Measurements from ENCODE around the gene LCE2D.

DNA sequence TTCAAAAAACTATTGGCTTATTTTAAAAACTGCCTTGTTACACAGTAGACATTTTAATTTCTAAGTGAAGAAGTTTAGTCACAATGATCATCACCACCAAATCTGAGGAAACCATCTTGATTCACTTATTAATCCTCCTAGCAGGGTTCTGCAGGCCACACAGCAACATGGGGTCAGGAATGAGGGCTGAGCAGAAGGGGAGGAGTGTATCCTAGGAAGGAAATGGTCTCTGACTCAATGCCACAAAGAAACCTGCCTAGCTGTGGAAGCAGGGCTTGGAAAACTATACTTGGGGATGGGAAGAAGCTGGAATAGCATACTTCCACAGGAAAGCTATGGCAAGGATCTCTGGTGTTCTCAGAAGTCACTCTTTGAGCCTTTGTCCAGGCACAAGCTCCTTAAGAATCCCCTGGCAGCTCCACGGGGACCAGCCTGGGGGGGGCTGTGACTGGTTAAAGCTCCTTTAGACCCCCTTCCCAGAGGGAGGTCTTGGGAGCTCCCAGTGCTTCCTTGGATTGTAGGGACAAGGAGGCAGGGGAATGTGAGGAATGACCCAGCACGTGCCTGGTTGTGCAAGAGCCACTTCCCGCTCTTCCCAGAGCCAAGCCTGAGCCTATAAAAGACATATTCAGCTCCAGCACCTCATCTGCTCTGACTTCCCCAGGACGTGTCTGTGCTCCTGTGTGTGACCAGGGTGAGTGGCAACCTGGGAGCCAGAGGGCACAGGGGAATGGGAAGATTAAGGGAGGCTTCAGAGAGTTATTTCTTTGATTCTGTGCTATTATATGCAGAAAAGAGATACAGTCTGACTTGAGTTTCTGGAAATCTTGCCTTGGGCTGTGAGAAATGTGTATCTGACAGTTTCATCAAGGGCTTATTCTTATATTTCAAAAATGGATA, 34.8 kb downstream of the LCE2D start, which contains the start of gene LCE2A:
- TF ChIP-seq CTCF (IDR thresholded peaks at IDR 0.05; ENCODE audit: low read length) (no peak), EZH2 (IDR thresholded peaks at IDR 0.05; ENCODE audit: borderline replicate concordance, low read length) (no peak)

Measured in OCI-LY1 (cell line).